Measurements from ENCODE around the gene POLR1A. TPM values are rescaled to one million over a fixed set of nuclear protein-coding genes. Genes with fewer than 3 reads are reported as not detected.

Gene POLR1A
- total and polyA plus RNA-seq, 2 donors (not counting 3 experiments of a cell fraction or from before 2014, with no cell fraction given): 7.6 to 40.7 TPM

DNA sequence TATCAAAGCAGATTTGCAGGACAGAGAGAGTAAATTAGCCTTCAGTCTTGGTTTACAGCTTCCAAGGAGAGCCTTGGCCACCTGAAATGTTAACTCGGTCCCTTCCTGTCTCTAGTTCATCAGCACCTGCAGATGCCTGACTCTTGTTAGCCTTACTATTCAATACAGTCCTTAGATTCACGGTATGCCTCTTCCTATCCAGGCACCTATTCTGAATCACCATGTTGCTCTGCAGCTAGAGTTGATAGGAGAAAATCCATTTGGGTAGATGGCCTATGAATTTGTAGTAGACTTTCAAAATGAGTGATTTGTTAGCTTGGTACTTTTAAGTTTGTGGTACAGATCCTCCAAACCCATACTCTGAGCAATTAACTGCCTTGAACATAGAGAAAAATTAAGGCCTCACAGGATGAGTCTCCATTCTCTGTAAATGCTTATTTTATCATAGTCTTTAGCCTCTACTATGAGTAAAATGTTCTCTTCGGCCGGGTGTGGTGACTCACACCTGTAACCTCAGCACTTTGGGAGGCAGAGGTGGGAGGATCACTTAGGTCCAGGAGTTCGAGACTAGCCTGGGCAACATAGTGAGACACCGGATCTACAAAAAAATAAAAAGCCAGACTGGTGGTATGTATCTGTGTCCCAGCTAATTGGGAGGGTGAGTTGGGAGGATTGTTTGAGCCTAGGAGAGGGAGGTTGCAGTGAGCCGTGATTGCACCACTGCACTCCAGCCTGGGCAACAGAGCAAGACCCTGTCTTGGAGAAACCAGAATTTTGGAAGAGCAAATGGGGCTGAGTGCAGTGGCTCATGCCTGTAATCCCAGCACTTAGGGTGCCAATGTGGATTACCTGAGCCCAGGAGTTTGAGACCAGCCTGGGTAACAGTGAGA lies 33.3 kb upstream of the POLR1A start:
- H2AFZ ChIP-seq (ENCODE audit: low read depth, low read length): no peak overlapping the region
- DNase-seq (ENCODE audit: low read depth, low spot score) (no peak), FAIRE-seq (no peak)
- dilution Hi-C loops (cut with MboI; ENCODE audit: extremely low pct_ligation_motif_present, low sequenced_read_pairs): no loop called here
- no peak overlapping the region for H3K4me3 ChIP-seq (replicated peaks in 1 of 3; ENCODE audit: insufficient read depth in 1 of 3, low read depth in 1 of 3, low read length in 3 of 3)
- no TSS peak for BruUV-seq (replicated peaks)
- no peak for TF ChIP-seq EZH2 (IDR thresholded peaks at IDR 0.05; ENCODE audit: borderline replicate concordance, low read depth, low read length, severe bottlenecking)
- no peak for TF ChIP-seq JUN (IDR thresholded peaks at IDR 0.05; ENCODE audit: borderline replicate concordance, insufficient read depth, insufficient read length, low read depth)
- TF ChIP-seq, protein P1, sequence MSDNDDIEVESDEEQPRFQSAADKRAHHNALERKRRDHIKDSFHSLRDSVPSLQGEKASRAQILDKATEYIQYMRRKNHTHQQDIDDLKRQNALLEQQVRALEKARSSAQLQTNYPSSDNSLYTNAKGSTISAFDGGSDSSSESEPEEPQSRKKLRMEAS (IDR thresholded peaks at IDR 0.05; ENCODE audit: insufficient read depth, insufficient read length): no peak
- no peak for TF ChIP-seq POLR2AphosphoS5 (IDR thresholded peaks at IDR 0.05; ENCODE audit: insufficient read depth, low read depth, low read length)
- TF ChIP-seq MYC (IDR thresholded peaks at IDR 0.05; ENCODE audit: low read depth, low read length): no peak
- TF ChIP-seq GATA2 (IDR thresholded peaks at IDR 0.05; ENCODE audit: insufficient read depth, insufficient read length, low read depth, low read length): no peak
- no peak for TF ChIP-seq POLR2A (IDR thresholded peaks at IDR 0.05; ENCODE audit: low read depth, low read length)
- TF ChIP-seq, protein P2, sequence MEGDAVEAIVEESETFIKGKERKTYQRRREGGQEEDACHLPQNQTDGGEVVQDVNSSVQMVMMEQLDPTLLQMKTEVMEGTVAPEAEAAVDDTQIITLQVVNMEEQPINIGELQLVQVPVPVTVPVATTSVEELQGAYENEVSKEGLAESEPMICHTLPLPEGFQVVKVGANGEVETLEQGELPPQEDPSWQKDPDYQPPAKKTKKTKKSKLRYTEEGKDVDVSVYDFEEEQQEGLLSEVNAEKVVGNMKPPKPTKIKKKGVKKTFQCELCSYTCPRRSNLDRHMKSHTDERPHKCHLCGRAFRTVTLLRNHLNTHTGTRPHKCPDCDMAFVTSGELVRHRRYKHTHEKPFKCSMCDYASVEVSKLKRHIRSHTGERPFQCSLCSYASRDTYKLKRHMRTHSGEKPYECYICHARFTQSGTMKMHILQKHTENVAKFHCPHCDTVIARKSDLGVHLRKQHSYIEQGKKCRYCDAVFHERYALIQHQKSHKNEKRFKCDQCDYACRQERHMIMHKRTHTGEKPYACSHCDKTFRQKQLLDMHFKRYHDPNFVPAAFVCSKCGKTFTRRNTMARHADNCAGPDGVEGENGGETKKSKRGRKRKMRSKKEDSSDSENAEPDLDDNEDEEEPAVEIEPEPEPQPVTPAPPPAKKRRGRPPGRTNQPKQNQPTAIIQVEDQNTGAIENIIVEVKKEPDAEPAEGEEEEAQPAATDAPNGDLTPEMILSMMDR (IDR thresholded peaks at IDR 0.05; ENCODE audit: extremely low read depth in 1 of 2, insufficient read depth in 1 of 2, low read depth in 1 of 2, low read length in 2 of 2): no peak
- TF ChIP-seq FOS (IDR thresholded peaks at IDR 0.05; ENCODE audit: borderline replicate concordance, insufficient read depth, low read length): no peak
- no peak overlapping the region for H3K27ac ChIP-seq (ENCODE audit: insufficient read depth, low read depth, low read length)
- H3K9me3 ChIP-seq (replicated peaks; ENCODE audit: control insufficient read depth, insufficient read depth, low read length): no peaks in the 10 kb centered on the region
- no peak overlapping the region for H3K4me2 ChIP-seq (ENCODE audit: insufficient read depth, low read length)
- H3K4me1 ChIP-seq (ENCODE audit: control insufficient read depth, extremely low read depth, insufficient read depth, low read length): no peaks in the 10 kb centered on the region
- no peaks in the 10 kb centered on the region for H3K9me1 ChIP-seq (replicated peaks; ENCODE audit: control insufficient read depth, extremely low read depth, insufficient read depth, low read length)
- H3K9ac ChIP-seq (replicated peaks; ENCODE audit: extremely low read depth, insufficient read depth, low read length): no peak overlapping the region
- peaks cover 28 to 34% of the 10 kb centered on the region in 2 experiments for H3K36me3 ChIP-seq (ENCODE audit: control insufficient read depth in 2 of 2, extremely low read depth in 1 of 2, insufficient read depth in 2 of 2, low read length in 2 of 2)
- ChIA-PET CTCF (interaction anchor here (0.7 kb wide), 1 partner anchor 501 kb away, joined by 3 read pairs; no protein-coding TSS in a partner anchor), POLR2A (interaction anchor here (0.5 to 0.6 kb wide), 2 partner anchors 48 to 65 kb away, joined by 3 read pairs; no protein-coding TSS in a partner anchor)
- H3K79me2 ChIP-seq (ENCODE audit: control insufficient read depth, insufficient read depth, low read length): no peaks in the 10 kb centered on the region
- H4K20me1 ChIP-seq (replicated peaks; ENCODE audit: control insufficient read depth, extremely low read depth, insufficient read depth, low read length): no peaks in the 10 kb centered on the region
- H3K27me3 ChIP-seq (ENCODE audit: control insufficient read depth in 2 of 2, insufficient read depth in 2 of 2, low read length in 2 of 2): no peaks in the 10 kb centered on the region
- intact Hi-C loops (cut with micrococcal nuclease): no loop called here

Measured in endothelial cell of umbilical vein (primary cell).